Brain pericyte (primary cell): ENCODE measurements around the gene LIMS3.
"Not testable (repeated sequence)": the region's sequence is repeated elsewhere in the genome, so short reads cannot be mapped to it uniquely, and the experiment has no call there.

ENCODE experiments used
- DNase-seq: peaks from one replicate; pipeline ENCODE4 v3.0.0-alpha.2; 2012; ENCODE audit warnings: low read depth, low spot score

Gene LIMS3

GRCh38 chr2:109898462-109899336, at the start of gene LIMS3:
LIMS3 (plus strand) TSS chr2:109898688; CDS start chr2:109898729, 41 bp downstream.
- not testable (repeated sequence) for DNase-seq

DNA sequence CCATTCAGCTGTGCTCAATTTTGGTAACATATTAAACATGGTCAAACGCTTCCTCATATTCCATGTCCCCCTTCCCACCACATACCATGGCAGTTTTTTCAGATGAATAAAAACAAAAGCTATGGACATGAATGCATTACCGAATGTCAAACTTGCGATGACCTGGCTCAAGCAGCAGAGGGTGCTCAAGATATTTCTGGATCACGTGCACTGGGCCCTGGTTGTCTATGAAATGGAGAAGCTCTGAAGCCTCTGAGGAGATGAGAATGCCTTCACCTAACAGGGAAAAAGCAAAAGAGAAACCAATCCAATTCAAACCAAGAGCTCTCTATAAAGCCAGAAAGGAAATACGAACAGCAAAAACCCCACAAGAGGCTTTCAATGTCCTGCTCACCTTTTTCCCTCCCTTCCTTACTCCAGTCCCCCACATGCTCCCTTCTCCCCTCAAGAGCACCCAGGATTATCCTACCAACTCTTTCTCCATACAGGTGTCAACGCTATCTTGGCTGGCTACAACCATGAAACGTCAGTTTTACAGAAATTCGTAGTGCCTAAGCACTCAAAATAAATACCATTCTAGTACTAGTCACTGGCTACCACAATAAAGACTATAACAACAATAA, 27.2 kb upstream of the LIMS3 start:
- not testable (repeated sequence) for DNase-seq

GRCh38 chr2:109876625-109877024, 21.9 kb upstream of the LIMS3 start:
- not testable (repeated sequence) for DNase-seq

GRCh38 chr2:109882112-109882511, 16.4 kb upstream of the LIMS3 start:
- DNase-seq = not testable (repeated sequence)

- DNase-seq = not testable (repeated sequence)
These were observed 10.1 kb upstream of the LIMS3 start for GRCh38 chr2:109888414-109888813.

DNA sequence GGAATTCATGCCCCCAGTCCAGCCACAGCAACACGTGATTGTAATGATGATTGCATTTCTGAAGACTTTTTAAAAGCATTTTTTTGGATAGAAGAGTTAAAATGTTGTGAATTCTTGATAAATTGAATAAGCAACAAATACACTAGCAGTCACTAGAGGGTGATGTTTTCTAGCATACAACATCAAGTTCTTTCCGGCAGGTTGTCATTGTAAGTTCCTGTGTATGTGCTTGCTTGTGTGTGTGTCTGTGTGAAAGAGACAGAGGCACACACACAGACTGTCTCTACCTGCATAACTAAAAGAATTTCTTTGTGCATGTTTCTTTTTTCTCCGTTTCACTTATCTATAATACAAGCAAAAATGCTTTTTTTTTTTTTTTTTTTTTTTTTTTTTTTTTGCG, 8.6 kb upstream of the LIMS3 start:
- not testable (repeated sequence) for DNase-seq

DNA sequence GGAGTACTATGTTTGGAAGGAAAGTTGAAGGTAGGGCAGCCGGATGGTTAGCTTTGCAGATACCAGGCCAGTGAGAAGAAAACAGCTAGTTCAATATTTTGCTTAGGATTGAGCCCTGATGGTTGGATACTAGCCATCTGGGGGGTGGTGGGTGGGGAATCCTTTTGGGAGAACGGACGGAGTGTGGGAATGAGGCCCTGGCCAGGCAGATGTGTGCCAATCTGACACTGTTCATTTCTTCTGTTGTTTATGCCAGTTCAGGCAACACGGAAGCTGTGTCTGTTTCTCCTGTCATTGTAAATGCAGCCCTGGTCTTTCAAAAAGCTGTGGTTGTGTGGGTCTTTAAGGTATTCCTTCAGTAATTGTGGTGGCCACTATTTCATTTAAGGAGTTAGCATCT, 7.5 kb upstream of the LIMS3 start:
- not testable (repeated sequence) for DNase-seq

DNA sequence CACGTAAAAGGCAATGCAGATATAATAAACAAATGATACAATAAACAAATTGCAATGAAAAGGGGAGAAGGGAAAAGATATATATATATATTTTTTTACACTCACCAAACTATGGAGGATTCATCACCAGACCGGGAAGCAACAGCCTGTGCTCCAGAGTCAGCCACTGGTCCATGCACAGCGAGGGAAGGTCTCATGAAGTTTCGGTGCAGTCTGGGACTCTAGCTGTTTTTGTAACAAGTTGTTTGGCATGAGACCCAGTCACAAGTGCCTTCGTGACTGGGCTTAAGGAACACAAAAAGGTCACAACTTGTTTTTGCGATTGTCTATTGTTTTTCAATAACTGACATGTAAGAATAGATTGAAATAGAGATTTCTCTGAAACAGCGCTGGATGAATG, 4.8 kb upstream of the LIMS3 start:
- not testable (repeated sequence) for DNase-seq

GRCh38 chr2:109894141-109894540, 4.3 kb upstream of the LIMS3 start:
- DNase-seq = not testable (repeated sequence)

DNA sequence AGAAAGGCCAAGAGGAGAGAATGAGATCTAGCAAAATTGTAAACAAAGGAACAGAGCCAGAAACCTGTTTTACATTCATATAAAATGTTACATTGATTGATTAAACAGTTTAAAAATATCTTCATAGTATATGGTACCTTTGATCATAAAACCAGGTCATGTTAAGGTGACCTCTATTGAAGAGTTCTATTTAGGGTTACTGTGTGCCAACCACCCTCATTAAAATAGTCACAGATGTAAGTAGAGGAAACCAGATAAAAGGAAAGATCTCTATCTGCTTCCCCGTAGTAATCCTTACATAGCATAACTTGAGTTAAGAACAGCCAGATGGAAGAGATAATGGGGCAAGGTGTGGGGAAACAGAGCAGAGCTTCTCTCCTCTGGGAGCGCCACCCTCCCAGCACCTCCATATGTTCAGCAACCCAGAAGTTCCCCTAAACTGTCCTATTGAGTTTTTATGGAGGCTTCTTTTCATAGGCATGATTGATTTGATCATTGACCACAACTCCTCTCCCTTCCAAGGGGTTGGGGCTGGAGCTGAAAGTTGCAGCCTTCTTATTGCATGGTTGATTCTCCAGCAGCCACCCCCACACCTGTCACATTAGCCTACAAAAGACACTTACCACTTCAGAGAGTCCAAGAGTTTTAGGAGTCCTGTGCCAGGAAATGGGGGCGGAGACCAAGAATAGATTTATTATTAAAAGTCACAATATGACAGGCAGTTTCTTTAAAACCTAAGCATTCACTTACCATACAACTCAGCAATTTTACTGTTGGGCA, 3.2 kb upstream of the LIMS3 start:
- not testable (repeated sequence) for DNase-seq

- not testable (repeated sequence) for DNase-seq
These were observed 2.3 kb upstream of the LIMS3 start for GRCh38 chr2:109896212-109896611.

GRCh38 chr2:109897769-109898461, 573 bp upstream of the LIMS3 start:
- DNase-seq = not testable (repeated sequence)

DNA sequence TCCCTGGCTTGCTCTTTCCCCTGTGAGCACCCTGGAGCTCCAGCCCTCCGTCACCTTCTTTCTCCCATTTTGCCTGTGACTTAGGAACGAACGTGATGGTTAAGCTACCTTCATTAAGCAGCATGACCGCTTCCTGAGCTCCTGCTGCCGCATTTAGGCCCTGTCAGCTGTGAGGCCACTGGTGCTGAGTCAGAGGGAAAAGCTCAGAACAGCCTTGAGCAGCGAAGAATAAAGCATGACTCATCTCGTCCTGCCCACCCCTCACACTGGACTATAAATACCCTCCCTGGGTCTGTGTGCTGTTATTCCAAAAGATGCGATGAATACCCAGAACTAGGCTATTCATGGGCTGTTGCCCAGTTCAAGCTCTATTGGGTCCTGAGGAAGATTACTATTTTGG, 7.3 kb downstream of the LIMS3 start:
- DNase-seq = not testable (repeated sequence)

DNA sequence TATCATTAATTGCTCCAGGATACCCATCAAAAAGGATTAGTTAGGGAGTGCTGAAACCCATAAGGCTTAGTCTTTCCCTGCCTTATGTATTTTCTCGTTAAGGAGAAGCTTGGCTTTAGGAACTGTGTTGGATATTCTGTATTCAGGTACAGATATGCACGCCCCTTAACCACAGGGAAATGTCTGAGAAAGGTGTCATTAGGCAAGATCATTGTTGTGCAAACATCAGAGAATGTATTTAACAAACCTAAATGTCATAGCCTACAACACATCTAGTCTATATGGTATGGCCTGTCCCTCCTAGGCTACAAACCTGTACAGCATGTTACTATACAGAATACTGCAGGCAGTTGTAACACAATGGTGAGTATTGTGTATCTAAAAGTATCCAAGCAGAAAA, 10.1 kb downstream of the LIMS3 start:
- DNase-seq = not testable (repeated sequence)

DNA sequence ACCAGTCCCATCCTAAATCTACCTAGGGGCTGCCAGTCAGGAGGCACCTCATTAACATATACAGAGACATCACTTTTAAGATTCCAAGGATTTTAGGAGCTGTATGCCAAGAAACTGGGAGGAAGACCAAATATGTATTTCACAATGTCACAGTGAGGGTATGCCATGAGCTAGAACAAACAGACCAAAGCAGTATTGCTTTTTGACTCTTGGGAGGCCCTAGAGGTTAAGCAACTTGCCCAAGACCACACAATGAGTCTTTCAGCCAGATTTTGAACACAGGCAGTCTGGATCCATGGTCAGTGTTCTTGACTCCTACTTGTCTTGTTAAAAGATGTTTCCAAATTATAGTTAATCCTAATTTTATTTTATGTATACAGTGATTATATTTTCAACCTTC, 12.3 kb downstream of the LIMS3 start:
- not testable (repeated sequence) for DNase-seq

- not testable (repeated sequence) for DNase-seq
These were observed 15.4 kb downstream of the LIMS3 start for GRCh38 chr2:109913911-109914310.

DNA sequence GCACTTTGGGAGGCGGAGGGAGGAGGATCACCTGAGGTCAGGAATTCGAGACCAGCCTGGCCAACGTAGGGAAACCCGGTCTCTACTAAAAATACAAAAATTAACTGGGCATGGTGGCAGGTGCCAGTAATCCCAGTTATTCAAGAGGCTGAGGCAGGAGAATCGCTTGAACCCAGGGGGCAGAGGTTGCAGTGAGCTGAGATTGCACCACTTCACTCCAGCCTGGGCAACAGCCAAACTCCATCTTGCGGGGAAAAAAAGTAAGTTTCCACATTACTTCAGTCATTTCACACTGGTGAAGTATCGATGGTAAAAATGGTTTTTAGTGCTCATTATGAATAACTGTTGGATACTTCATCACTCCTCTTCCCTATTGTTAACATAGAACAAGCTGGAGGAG, 16.1 kb downstream of the LIMS3 start:
- DNase-seq = not testable (repeated sequence)

DNA sequence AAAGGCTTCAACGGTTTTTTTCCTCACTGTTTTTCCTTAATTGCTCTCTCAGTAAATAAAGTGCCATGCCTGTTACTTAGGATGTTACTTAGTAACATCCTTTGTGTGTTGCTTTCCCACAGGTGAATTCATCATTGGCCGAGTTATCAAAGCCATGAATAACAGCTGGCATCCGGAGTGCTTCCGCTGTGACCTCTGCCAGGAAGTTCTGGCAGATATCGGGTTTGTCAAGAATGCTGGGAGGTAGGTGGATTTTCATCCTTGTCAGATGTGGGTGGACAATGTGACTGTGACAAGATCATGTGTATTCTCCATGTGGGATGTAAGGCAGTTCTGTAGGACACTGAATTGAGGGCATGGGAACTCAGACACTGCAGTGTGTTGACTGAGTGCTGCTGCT, 17.3 kb downstream of the LIMS3 start:
- DNase-seq = not testable (repeated sequence)

- not testable (repeated sequence) for DNase-seq
These were observed 21.7 kb downstream of the LIMS3 start for GRCh38 chr2:109920162-109920561.

- DNase-seq = not testable (repeated sequence)
These were observed 23.3 kb downstream of the LIMS3 start for GRCh38 chr2:109921543-109922384.
